H9 (cell line): ENCODE results near the gene KIRREL3. TPM values are rescaled to one million over a fixed set of nuclear protein-coding genes. Genes with fewer than 3 reads are reported as not detected.

Source experiments
- DNase-seq: peaks from one replicate; pipeline ENCODE4 v3.0.0-alpha.2; 2017
- H2AFZ ChIP-seq: one replicate; pipeline ENCODE4 v1.6.1; 2013; ENCODE audit warnings: mild to moderate bottlenecking, low read length, control low read depth, moderate library complexity
- H2AK5ac ChIP-seq: 2 replicates; pipeline ENCODE4 v1.6.1; 2013; ENCODE audit warnings: low read length, control low read depth, mixed read lengths; ENCODE audit not compliant: insufficient read length
- H2BK120ac ChIP-seq: one replicate; pipeline ENCODE4 v1.6.1; 2013; ENCODE audit warnings: low read depth, mild to moderate bottlenecking, low read length, control low read depth, inconsistent platforms; ENCODE audit not compliant: poor library complexity, severe bottlenecking
- H2BK12ac ChIP-seq: 2 replicates; pipeline ENCODE4 v1.6.1; 2013; ENCODE audit warnings: low read length, control low read depth, mixed read lengths, low read depth; ENCODE audit not compliant: insufficient read length
- H2BK15ac ChIP-seq: 2 replicates; pipeline ENCODE4 v1.6.1; 2013; ENCODE audit warnings: low read depth, low read length, control low read depth
- H2BK20ac ChIP-seq: one replicate; pipeline ENCODE4 v1.6.1; 2013; ENCODE audit warnings: low read depth, mild to moderate bottlenecking, low read length, control low read depth, inconsistent platforms; ENCODE audit not compliant: poor library complexity, severe bottlenecking
- H2BK5ac ChIP-seq: 2 replicates; pipeline ENCODE4 v1.6.1; 2013; ENCODE audit warnings: low read length, control low read depth, mixed read lengths; ENCODE audit not compliant: insufficient read length
- H3K14ac ChIP-seq: 2 replicates; pipeline ENCODE4 v1.6.1; 2013; ENCODE audit warnings: low read length, control low read depth; ENCODE audit not compliant: insufficient read depth
- H3K18ac ChIP-seq: 2 replicates; pipeline ENCODE4 v1.6.1; 2013; ENCODE audit warnings: low read depth, mild to moderate bottlenecking, mixed read lengths, low read length, control low read depth; ENCODE audit not compliant: insufficient read length
- H3K23ac ChIP-seq: 2 replicates; pipeline ENCODE4 v1.6.1; 2013; ENCODE audit warnings: low read length, control low read depth, mixed read lengths, low read depth; ENCODE audit not compliant: insufficient read length
- H3K23me2 ChIP-seq: 2 replicates; pipeline ENCODE4 v1.6.1; 2013; ENCODE audit warnings: low read depth, mild to moderate bottlenecking, mixed read lengths, low read length, control low read depth; ENCODE audit not compliant: insufficient read length, poor library complexity, severe bottlenecking
- H3K27ac ChIP-seq: 2 replicates; pipeline ENCODE4 v1.5.1; 2013; ENCODE audit warnings: low read length, control low read depth, mixed read lengths, low read depth; ENCODE audit not compliant: insufficient read length
- H3K27me3 ChIP-seq: 2 replicates; pipeline ENCODE4 v1.6.1; 2013; ENCODE audit warnings: low read length, control low read depth, inconsistent platforms; ENCODE audit not compliant: insufficient read depth
- H3K4ac ChIP-seq: 2 replicates; pipeline ENCODE4 v1.6.1; 2013; ENCODE audit warnings: low read depth, mild to moderate bottlenecking, control low read depth, inconsistent platforms, low read length, moderate library complexity
- H3K4me1 ChIP-seq: 2 replicates; pipeline ENCODE4 v1.6.1; 2013; ENCODE audit warnings: low read length, control low read depth, inconsistent platforms; ENCODE audit not compliant: insufficient read depth
- H3K4me2 ChIP-seq: 2 replicates; pipeline ENCODE4 v1.6.1; 2013; ENCODE audit warnings: low read length, control low read depth, mixed read lengths; ENCODE audit not compliant: insufficient read length, insufficient read depth
- H3K56ac ChIP-seq: 2 replicates; pipeline ENCODE4 v1.6.1; 2013; ENCODE audit warnings: low read depth, mild to moderate bottlenecking, mixed read lengths, low read length, control low read depth; ENCODE audit not compliant: insufficient read length
- H3K79me1 ChIP-seq: 2 replicates; pipeline ENCODE4 v1.6.1; 2013; ENCODE audit warnings: low read depth, mild to moderate bottlenecking, moderate library complexity, low read length, control low read depth, inconsistent platforms; ENCODE audit not compliant: insufficient read depth, poor library complexity, severe bottlenecking
- H3K79me2 ChIP-seq: 2 replicates; pipeline ENCODE4 v1.6.1; 2013; ENCODE audit warnings: low read length, control low read depth, inconsistent platforms; ENCODE audit not compliant: insufficient read depth
- H3K9ac ChIP-seq: 2 replicates; pipeline ENCODE4 v1.6.1; 2013; ENCODE audit warnings: low read length, control low read depth, mixed read lengths; ENCODE audit not compliant: insufficient read length; ENCODE audit errors: extremely low read depth
- H3K9me3 ChIP-seq: one replicate; pipeline ENCODE4 v1.6.1; 2013; ENCODE audit warnings: low read depth, low read length, inconsistent platforms; ENCODE audit not compliant: control insufficient read depth
- H3T11ph ChIP-seq: one replicate; pipeline ENCODE4 v1.6.1; 2013; ENCODE audit warnings: mild to moderate bottlenecking, low read length, control low read depth, inconsistent platforms
- H4K20me1 ChIP-seq: one replicate; pipeline ENCODE4 v1.6.1; 2013; ENCODE audit not compliant: control insufficient read depth, insufficient read length, insufficient read depth
- H4K5ac ChIP-seq: 2 replicates; pipeline ENCODE4 v1.6.1; 2013; ENCODE audit warnings: low read depth, mild to moderate bottlenecking, mixed read lengths, low read length, control low read depth; ENCODE audit not compliant: insufficient read length
- H4K8ac ChIP-seq: replicated peaks from 2 replicates; pipeline ENCODE4 v1.6.1; 2013; ENCODE audit warnings: low read length, control low read depth, mixed read lengths, low read depth; ENCODE audit not compliant: insufficient read length
- H4K91ac ChIP-seq: 2 replicates; pipeline ENCODE4 v1.6.1; 2013; ENCODE audit warnings: low read depth, mild to moderate bottlenecking, moderate library complexity, mixed read lengths, low read length, control low read depth; ENCODE audit not compliant: insufficient read length
- H3K27ac Mint-ChIP-seq, 3 experiments: 2 replicates in 2 of 3; 3 replicates in 1 of 3; pipeline ENCODE4 v1.8.0; 2020 to 2021; ENCODE audit warnings: mixed read lengths in 3 of 3, mild to moderate bottlenecking in 1 of 3, moderate library complexity in 1 of 3
- H3K27me3 Mint-ChIP-seq: 2 replicates; pipeline ENCODE4 v1.8.0; 2021; ENCODE audit warnings: low read depth, mild to moderate bottlenecking, moderate library complexity, mixed read lengths
- H3K36me3 Mint-ChIP-seq, 3 experiments: 2 replicates in 2 of 3; 3 replicates in 1 of 3; pipeline ENCODE4 v1.8.0; 2020 to 2021; ENCODE audit warnings: low read depth in 3 of 3, mixed read lengths in 3 of 3; ENCODE audit not compliant: insufficient read depth in 1 of 3
- H3K4me1 Mint-ChIP-seq, 2 experiments: 2 replicates each; pipeline ENCODE4 v1.8.0; 2020; ENCODE audit warnings: mixed read lengths in 2 of 2
- H3K4me3 Mint-ChIP-seq, 2 experiments: 2 replicates in 1 of 2; 3 replicates in 1 of 2; pipeline ENCODE4 v1.8.0; 2020 to 2021; ENCODE audit warnings: mild to moderate bottlenecking in 2 of 2, mixed read lengths in 2 of 2, moderate library complexity in 1 of 2
- H3K9me3 Mint-ChIP-seq, 2 experiments: 2 replicates in 1 of 2; 3 replicates in 1 of 2; pipeline ENCODE4 v1.8.0; 2020; ENCODE audit warnings: mild to moderate bottlenecking in 2 of 2, mixed read lengths in 2 of 2, moderate library complexity in 1 of 2
- CTCF ChIP-seq: fragments of 200-600 bp; sonication (generic); conservative IDR thresholded peaks from 3 replicates; pipeline ENCODE4 v1.8.0; 2021; ENCODE audit warnings: antibody characterized with exemption, mild to moderate bottlenecking
- WGBS: extraction: QIAGEN DNeasy Blood & Tissue Kit; methylation state at CpG from one replicate; pipeline ENCODE4 v1.1.7; 2013; ENCODE audit warnings: missing lambda C conversion rate, low lambda C conversion rate, mixed read lengths; ENCODE audit not compliant: insufficient read length; ENCODE audit errors: extremely low coverage; 5-methylcytosine and 5-hydroxymethylcytosine counted together
- total RNA-seq: library from RNA; stranded (reverse); gene quantifications from 2 replicates; pipeline ENCODE4 v1.2.1, GENCODE V29; 2021

The KIRREL3 gene
- total RNA-seq, 1 experiment from 2014 or later = 0.17 TPM

DNA sequence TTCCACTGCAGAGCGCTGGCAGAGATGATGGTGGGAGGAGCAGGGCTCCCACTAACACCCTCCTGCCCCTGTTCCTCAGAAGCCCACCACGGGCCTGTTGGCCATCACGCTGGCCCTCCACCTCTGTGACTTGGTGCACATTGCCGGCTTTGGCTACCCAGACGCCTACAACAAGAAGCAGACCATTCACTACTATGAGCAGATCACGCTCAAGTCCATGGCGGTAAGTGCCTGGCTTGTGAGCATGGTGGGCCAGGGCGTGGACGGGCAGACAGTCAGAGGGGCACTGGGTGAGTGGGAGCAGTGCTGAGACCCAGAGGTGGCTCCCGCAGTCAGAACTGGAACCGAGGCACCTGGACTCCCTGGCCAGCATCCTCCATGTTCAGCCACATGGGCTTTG lies 587.1 kb downstream of the KIRREL3 start:
- no peak overlapping the region for H3K18ac ChIP-seq
- no peak overlapping the region for H2AK5ac ChIP-seq
- H3K9ac ChIP-seq = no peak overlapping the region
- WGBS = no CpG with 5 or more reads among the region's 11 CpGs
- Mint-ChIP-seq H3K4me3 (no peak overlapping the region), H3K9me3 (no peaks in the 10 kb centered on the region), H3K36me3 (peaks cover 8 to 16% (median 8%) of the 10 kb centered on the region in 3 experiments), H3K27me3 (no peaks in the 10 kb centered on the region), H3K4me1 (peaks cover 0 to 8% of the 10 kb centered on the region in 2 experiments; a peak in 2 of 4 replicates), H3K27ac (no peak overlapping the region)
- H3K14ac ChIP-seq = no peak overlapping the region
- H3K79me2 ChIP-seq = no peaks in the 10 kb centered on the region
- no peak overlapping the region for H2AFZ ChIP-seq
- H3K27me3 ChIP-seq = no peaks in the 10 kb centered on the region; the same call in 1 of the 2 replicates
- H2BK15ac ChIP-seq = no peak overlapping the region
- H4K91ac ChIP-seq = no peak overlapping the region
- no peak overlapping the region for H2BK20ac ChIP-seq
- no peak overlapping the region for H3K27ac ChIP-seq
- H2BK12ac ChIP-seq = no peak overlapping the region
- no peak overlapping the region for H3K4me2 ChIP-seq
- H3K56ac ChIP-seq = no peak overlapping the region
- no peak overlapping the region for H3K4ac ChIP-seq
- H3K4me1 ChIP-seq = no peaks in the 10 kb centered on the region
- H3T11ph ChIP-seq = no peak overlapping the region
- no peaks in the 10 kb centered on the region for H3K79me1 ChIP-seq
- H3K9me3 ChIP-seq = no peaks in the 10 kb centered on the region
- H4K20me1 ChIP-seq = no peaks in the 10 kb centered on the region
- no peak overlapping the region for H2BK120ac ChIP-seq
- no peak for TF ChIP-seq CTCF
- no peak overlapping the region for H3K23ac ChIP-seq
- no peaks in the 10 kb centered on the region for H3K23me2 ChIP-seq
- no peak for DNase-seq
- H2BK5ac ChIP-seq = no peak overlapping the region
- H4K8ac ChIP-seq = no peak overlapping the region
- no peak overlapping the region for H4K5ac ChIP-seq
